Cortex of kidney (tissue), 1 donor: ENCODE measurements around the gene RPS5.
"Not testable (repeated sequence)": the region's sequence is repeated elsewhere in the genome, so short reads cannot be mapped to it uniquely, and the experiment has no call there.

ENCODE experiments used
- DNase-seq: peaks from one replicate; lab custom pipeline; 2025; lab: John Stamatoyannopoulos, UW

Gene RPS5

GRCh38 chr19:58356766-58357480, 30.1 kb upstream of the RPS5 start:
- DNase-seq, result no peak

GRCh38 chr19:58357481-58358145, 29.5 kb upstream of the RPS5 start:
- DNase-seq, result no peak

GRCh38 chr19:58361900-58362271, 25.2 kb upstream of the RPS5 start:
- no peak for DNase-seq

GRCh38 chr19:58362272-58362994, 24.6 kb upstream of the RPS5 start, which contains the start of gene ZNF497:
ZNF497 (minus strand) TSS chr19:58362751; CDS start chr19:58357635, 5,116 bp downstream.
- DNase-seq, result no peak

GRCh38 chr19:58364146-58364545, 22.9 kb upstream of the RPS5 start:
- no peak for DNase-seq

GRCh38 chr19:58366585-58367430, 20.3 kb upstream of the RPS5 start:
- no peak for DNase-seq

- no peak for DNase-seq
Observed at GRCh38 chr19:58367698-58368454, 19.2 kb upstream of the RPS5 start.

GRCh38 chr19:58368561-58369360, 18.3 kb upstream of the RPS5 start:
- DNase-seq, result no peak

GRCh38 chr19:58372311-58373133, 14.5 kb upstream of the RPS5 start:
- DNase-seq, result no peak

- no peak for DNase-seq
Observed at GRCh38 chr19:58374200-58374599, 12.9 kb upstream of the RPS5 start.

- DNase-seq, result not testable (repeated sequence)
Observed at GRCh38 chr19:58376724-58377123, 10.3 kb upstream of the RPS5 start.

GRCh38 chr19:58379246-58379645, 7.8 kb upstream of the RPS5 start:
- no peak for DNase-seq

GRCh38 chr19:58380037-58380661, 6.9 kb upstream of the RPS5 start:
- no peak for DNase-seq

- peak; percentile 76 for DNase-seq
Observed at GRCh38 chr19:58380662-58381459, 6.2 kb upstream of the RPS5 start, which contains the start of gene ZNF837. ZNF837 (minus strand) TSS chr19:58381030; CDS start chr19:58369332, 11,698 bp downstream.

- no peak for DNase-seq
Observed at GRCh38 chr19:58381460-58382212, 5.4 kb upstream of the RPS5 start.

- DNase-seq, result no peak
Observed at GRCh38 chr19:58382997-58383603, 4.0 kb upstream of the RPS5 start.
